ENCODE data around the gene EDEM1.

EDEM1 gene

GRCh38 chr3:5205165-5205941 lies 17.8 kb downstream of the EDEM1 start:
- Histone ChIP-seq H3K79me2 (ENCODE audit: insufficient read depth, low read length) (peaks cover 62% of the 10 kb centered on the region), H3K4me2 (ENCODE audit: low read depth, low read length, poor library complexity, severe bottlenecking) (no peak overlapping the region), H3K9me2 (replicated peaks; ENCODE audit: insufficient read depth, low read length) (no peaks in the 10 kb centered on the region), H3K4me3 (ENCODE audit: insufficient read depth, low read length, poor library complexity, severe bottlenecking) (no peak overlapping the region), H3K9me3 (ENCODE audit: insufficient read depth, low read length) (no peaks in the 10 kb centered on the region), H3F3A (ENCODE audit: insufficient read depth) (peaks cover 8% of the 10 kb centered on the region; the same call in 1 of the 2 replicates), H3K27me3 (ENCODE audit: low read length) (no peaks in the 10 kb centered on the region), H2AFZ (ENCODE audit: low read depth, low read length, severe bottlenecking) (no peak overlapping the region), H4K20me1 (ENCODE audit: low read depth, low read length) (peaks cover 10% of the 10 kb centered on the region; the same call in 1 of the 2 replicates), H3K9ac (ENCODE audit: low read length) (no peak overlapping the region), H3K36me3 (ENCODE audit: low read length) (peaks cover 82% of the 10 kb centered on the region), H3K27ac (ENCODE audit: low read depth, low read length) (no peak overlapping the region; the same call in 1 of the 2 replicates)
- TF ChIP-seq CTCF (IDR thresholded peaks at IDR 0.05; ENCODE audit: insufficient read depth, low read length, poor library complexity, severe bottlenecking) (no peak), EZH2phosphoT487 (conservative IDR thresholded peaks at IDR 0.05; ENCODE audit: low read length) (no peak)

- Histone ChIP-seq H3K27me3 (ENCODE audit: low read length) (no peaks in the 10 kb centered on the region), H3K9me2 (replicated peaks; ENCODE audit: insufficient read depth, low read length) (no peaks in the 10 kb centered on the region), H3K4me2 (ENCODE audit: low read depth, low read length, poor library complexity, severe bottlenecking) (no peak overlapping the region), H3K27ac (ENCODE audit: low read depth, low read length) (no peak overlapping the region), H3K9me3 (ENCODE audit: insufficient read depth, low read length) (no peaks in the 10 kb centered on the region), H3K36me3 (ENCODE audit: low read length) (peaks cover 79% of the 10 kb centered on the region), H4K20me1 (ENCODE audit: low read depth, low read length) (peaks cover 19% of the 10 kb centered on the region; the same call in 1 of the 2 replicates), H3K79me2 (ENCODE audit: insufficient read depth, low read length) (peaks cover 26% of the 10 kb centered on the region), H2AFZ (ENCODE audit: low read depth, low read length, severe bottlenecking) (no peak overlapping the region), H3F3A (ENCODE audit: insufficient read depth) (peaks cover 3% of the 10 kb centered on the region; the same call in 1 of the 2 replicates), H3K4me3 (ENCODE audit: insufficient read depth, low read length, poor library complexity, severe bottlenecking) (no peak overlapping the region), H3K9ac (ENCODE audit: low read length) (no peak overlapping the region)
- TF ChIP-seq EZH2phosphoT487 (conservative IDR thresholded peaks at IDR 0.05; ENCODE audit: low read length) (no peak), CTCF (IDR thresholded peaks at IDR 0.05; ENCODE audit: insufficient read depth, low read length, poor library complexity, severe bottlenecking) (no peak)
Observed at GRCh38 chr3:5210926-5211325, 23.4 kb downstream of the EDEM1 start.

- Histone ChIP-seq H3K9me2 (replicated peaks; ENCODE audit: insufficient read depth, low read length) (no peaks in the 10 kb centered on the region), H3K36me3 (ENCODE audit: low read length) (peaks cover 81% of the 10 kb centered on the region), H3K27me3 (ENCODE audit: low read length) (no peaks in the 10 kb centered on the region), H3K4me3 (ENCODE audit: insufficient read depth, low read length, poor library complexity, severe bottlenecking) (no peak overlapping the region), H2AFZ (ENCODE audit: low read depth, low read length, severe bottlenecking) (no peak overlapping the region), H3K9ac (ENCODE audit: low read length) (no peak overlapping the region), H4K20me1 (ENCODE audit: low read depth, low read length) (peaks cover 20% of the 10 kb centered on the region; the same call in 1 of the 2 replicates), H3K79me2 (ENCODE audit: insufficient read depth, low read length) (peaks cover 17% of the 10 kb centered on the region), H3K27ac (ENCODE audit: low read depth, low read length) (no peak overlapping the region), H3F3A (ENCODE audit: insufficient read depth) (peaks cover 18% of the 10 kb centered on the region), H3K4me2 (ENCODE audit: low read depth, low read length, poor library complexity, severe bottlenecking) (no peak overlapping the region), H3K9me3 (ENCODE audit: insufficient read depth, low read length) (no peaks in the 10 kb centered on the region)
- TF ChIP-seq CTCF (IDR thresholded peaks at IDR 0.05; ENCODE audit: insufficient read depth, low read length, poor library complexity, severe bottlenecking) (no peak), EZH2phosphoT487 (conservative IDR thresholded peaks at IDR 0.05; ENCODE audit: low read length) (no peak)
Observed at GRCh38 chr3:5212628-5213573, 25.4 kb downstream of the EDEM1 start.
